22Rv1 (cell line): Measurements from ENCODE around the gene GCLC.

Experiments used
- ZFX ChIP-seq: fragments of 450-650 bp; IDR thresholded peaks from 2 replicates; pipeline ENCODE4 v1.6.1; 2017; ENCODE audit warnings: antibody characterized with exemption, borderline replicate concordance
- TF ChIP-seq, protein P1 (sequence below): fragments of 450-650 bp; IDR thresholded peaks from 2 replicates; pipeline ENCODE4 v1.5.1; 2017; ENCODE audit warnings: mild to moderate bottlenecking

DNA sequence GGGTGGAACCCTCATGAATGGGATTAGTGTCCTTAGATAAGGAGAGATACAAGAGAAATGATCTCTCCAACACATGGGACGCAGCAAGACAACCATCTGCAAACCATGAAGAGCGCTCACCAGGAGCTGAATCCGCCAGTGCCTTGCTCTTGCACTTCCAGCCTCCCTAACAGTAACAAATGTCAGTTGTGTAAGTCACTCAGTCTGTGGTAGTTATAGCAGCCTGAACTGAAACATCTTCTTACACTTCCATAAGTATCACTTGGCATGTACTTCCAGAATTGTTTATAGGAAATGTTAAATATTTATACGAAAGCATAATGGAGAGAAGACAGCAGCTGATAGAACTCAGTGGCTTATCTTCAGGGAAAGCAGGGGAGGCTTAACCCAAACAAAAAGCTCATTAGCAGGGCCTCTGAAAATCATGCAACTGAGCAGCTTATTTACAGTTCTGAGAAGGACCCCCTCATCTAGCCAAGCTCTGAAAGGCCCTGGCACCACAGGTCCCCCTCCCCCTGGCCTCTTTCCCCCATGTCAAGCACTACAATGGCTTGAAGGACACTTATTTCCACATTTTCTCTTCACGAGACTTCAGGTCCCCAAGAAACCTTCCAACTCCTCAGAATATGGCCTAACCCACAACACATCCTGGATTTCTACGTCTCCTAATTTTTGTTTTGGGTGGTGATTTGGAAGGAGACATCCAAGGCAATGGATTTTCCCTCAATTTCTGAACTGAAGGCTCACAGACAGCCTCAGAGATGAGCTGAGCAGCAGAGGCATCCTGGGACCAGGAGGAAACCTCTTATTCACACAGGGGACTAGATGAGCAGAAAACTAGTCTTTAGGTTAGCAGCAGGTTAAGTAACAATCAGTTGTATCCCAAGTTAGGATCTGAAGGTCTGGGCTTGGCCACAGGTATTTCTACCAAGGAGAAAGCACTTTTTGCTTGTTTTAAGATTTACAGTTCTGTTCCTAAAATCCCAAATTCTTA, 49.1 kb downstream of the GCLC start:
- TF ChIP-seq, protein P1, sequence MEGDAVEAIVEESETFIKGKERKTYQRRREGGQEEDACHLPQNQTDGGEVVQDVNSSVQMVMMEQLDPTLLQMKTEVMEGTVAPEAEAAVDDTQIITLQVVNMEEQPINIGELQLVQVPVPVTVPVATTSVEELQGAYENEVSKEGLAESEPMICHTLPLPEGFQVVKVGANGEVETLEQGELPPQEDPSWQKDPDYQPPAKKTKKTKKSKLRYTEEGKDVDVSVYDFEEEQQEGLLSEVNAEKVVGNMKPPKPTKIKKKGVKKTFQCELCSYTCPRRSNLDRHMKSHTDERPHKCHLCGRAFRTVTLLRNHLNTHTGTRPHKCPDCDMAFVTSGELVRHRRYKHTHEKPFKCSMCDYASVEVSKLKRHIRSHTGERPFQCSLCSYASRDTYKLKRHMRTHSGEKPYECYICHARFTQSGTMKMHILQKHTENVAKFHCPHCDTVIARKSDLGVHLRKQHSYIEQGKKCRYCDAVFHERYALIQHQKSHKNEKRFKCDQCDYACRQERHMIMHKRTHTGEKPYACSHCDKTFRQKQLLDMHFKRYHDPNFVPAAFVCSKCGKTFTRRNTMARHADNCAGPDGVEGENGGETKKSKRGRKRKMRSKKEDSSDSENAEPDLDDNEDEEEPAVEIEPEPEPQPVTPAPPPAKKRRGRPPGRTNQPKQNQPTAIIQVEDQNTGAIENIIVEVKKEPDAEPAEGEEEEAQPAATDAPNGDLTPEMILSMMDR, result no peak
- TF ChIP-seq ZFX, result no peak
